NOMO-1 treated with dmso at 0.1 percent for 144 hours (cell line): ENCODE results near the gene MPZL1.
"Not testable (repeated sequence)": the region's sequence is repeated elsewhere in the genome, so short reads cannot be mapped to it uniquely, and the experiment has no call there.

Experiments
- DNase-seq: peaks from one replicate; lab custom pipeline; 2025; ENCODE audit not compliant: unreplicated experiment; lab: John Stamatoyannopoulos, UW

MPZL1 gene

DNA sequence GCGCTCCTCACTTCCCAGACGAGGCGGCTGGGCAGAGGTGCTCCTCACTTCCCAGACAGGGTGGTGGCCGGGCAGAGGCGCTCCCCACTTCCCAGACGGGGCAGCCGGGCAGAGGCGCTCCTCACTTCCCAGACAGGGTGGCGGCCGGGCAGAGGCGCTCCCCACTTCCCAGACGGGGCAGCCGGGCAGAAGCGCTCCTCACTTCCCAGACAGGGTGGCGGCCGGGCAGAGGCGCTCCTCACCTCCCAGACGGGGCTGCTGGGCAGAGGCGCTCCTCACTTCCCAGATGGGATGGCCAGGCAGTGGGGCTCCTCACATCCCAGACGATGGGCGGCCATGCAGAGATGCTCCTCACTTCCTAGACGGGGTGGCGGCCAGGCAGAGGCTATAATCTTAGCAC is 84.5 kb downstream of the MPZL1 start:
- not testable (repeated sequence) for DNase-seq

GRCh38 chr1:167806676-167807075 is 84.9 kb downstream of the MPZL1 start:
- DNase-seq = not testable (repeated sequence)

DNA sequence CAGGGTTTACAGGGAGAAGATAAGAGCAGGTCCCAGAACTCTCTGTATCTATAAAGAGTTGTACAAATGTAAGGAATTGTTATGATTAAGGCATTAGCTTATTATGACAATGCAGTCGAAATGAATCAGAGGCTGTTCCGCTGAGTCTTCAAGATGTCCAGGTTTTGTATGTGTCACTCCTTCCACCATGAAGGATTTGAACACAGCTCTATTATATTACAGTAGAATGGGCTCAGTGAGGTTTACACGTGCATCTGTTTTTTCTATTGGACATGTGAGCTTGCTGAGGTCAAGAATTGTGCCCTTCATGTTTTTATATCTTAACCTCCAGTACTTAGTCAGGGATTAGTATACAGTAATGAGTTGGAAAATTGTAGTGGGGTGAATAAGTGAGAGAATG is 86.3 kb downstream of the MPZL1 start:
- no peak for DNase-seq

- DNase-seq = no peak
Measured at GRCh38 chr1:167808690-167809089, 86.9 kb downstream of the MPZL1 start.

GRCh38 chr1:167812972-167813371 is 91.2 kb downstream of the MPZL1 start:
- DNase-seq = no peak

- no peak for DNase-seq
Measured at GRCh38 chr1:167815650-167816049, 93.9 kb downstream of the MPZL1 start.

- peak; percentile 7 for DNase-seq
Measured at GRCh38 chr1:167819849-167820683, 98.3 kb downstream of the MPZL1 start.

- DNase-seq = no peak
Measured at GRCh38 chr1:167820684-167821355, 99.0 kb downstream of the MPZL1 start.

GRCh38 chr1:167821356-167821685 is 99.5 kb downstream of the MPZL1 start:
- DNase-seq = no peak

- no peak for DNase-seq
Measured at GRCh38 chr1:167821969-167822685, 100.3 kb downstream of the MPZL1 start.

GRCh38 chr1:167824163-167824794 is 102.5 kb downstream of the MPZL1 start:
- DNase-seq = no peak

DNA sequence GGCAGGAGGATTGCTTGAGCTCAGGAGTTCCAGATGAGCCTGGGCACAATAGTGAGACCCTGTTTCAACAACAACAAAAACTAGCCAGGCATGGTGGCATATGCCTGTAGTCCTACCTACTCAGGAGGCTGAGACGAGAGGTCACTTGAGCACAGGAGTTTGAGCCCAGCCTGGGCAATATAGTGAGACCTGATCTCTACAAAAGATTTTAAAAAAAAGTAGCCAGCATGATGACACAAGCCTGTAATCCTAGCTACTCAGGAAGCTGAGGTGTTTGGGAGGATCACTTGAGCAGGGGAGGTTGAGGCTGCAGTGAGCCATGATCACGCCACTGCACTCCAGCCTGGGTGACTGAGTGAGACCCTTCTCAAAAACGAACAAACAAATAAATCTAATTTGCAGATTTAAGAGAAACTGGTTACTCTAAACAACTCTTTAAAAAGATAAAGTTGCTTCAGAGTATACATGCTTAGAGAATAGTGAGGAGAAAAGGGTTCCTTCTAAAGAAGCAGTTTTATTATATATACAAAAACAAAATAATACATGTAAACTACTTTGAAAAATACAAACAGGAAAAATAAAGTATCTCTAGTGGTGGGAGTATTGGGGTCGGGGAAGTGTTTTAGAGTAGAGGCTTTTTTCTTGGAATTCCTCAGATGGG is 103.8 kb downstream of the MPZL1 start:
- DNase-seq = no peak

GRCh38 chr1:167826127-167826526 is 104.3 kb downstream of the MPZL1 start:
- DNase-seq = no peak

- no peak for DNase-seq
Measured at GRCh38 chr1:167829868-167830267, 108.1 kb downstream of the MPZL1 start.

DNA sequence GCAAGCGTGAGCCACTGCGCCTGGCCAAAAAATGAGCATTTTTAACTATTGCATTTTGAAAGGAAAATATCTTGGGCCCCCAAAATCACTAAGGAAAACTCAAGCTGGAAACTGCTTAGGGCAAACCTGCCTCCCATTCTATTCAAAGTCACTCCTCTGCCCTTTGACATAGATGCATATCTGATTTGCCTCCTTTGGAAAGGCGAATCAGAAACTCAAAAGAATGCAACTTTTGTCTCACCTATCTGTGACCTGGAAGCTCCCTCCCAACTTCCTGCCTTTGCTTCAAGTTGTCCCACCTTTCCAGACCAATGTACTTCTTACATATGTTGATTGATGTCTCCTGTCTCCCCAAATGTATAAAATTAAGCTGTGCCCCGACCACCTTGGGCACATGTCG is 108.9 kb downstream of the MPZL1 start:
- not testable (repeated sequence) for DNase-seq

- no peak for DNase-seq
Measured at GRCh38 chr1:167832693-167833092, 110.9 kb downstream of the MPZL1 start.

DNA sequence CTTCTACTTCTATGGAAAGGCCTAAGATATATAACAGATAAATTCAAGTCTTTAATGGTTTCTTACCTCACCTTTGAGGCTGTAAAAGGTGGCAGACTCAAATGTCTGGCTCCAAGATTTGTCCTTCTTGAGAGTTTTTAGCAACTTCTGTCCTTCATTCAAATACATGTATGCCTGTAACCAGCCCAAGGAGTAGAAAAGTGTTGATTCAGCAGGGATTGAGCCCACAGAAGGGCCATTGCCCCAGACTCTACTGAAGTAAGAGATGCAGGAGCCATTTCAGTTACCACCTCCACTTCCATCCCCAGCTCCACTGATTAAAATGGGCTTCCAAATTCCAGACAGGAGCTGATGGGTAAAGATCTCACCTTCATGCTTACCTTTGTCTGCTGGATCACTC is 112.1 kb downstream of the MPZL1 start:
- no peak for DNase-seq

DNA sequence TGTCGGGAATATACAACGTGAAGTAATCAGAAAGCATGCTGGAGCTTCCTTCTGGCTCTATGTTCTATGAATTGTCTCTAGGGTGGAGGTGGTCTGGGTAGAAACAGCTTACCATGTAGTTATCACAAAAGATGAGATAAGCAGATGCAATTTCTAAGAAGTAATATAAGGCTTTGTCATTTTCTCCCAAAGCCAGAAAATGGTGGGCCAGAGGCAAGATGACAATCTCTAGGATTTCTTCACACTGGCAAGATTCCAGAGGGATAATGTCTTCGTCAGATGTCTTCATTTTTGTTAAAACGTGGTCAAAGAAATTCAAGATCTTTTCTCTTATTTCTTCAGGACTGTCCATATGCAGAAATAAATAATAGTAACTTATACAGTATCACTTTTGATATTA is 114.4 kb downstream of the MPZL1 start:
- no peak for DNase-seq

DNA sequence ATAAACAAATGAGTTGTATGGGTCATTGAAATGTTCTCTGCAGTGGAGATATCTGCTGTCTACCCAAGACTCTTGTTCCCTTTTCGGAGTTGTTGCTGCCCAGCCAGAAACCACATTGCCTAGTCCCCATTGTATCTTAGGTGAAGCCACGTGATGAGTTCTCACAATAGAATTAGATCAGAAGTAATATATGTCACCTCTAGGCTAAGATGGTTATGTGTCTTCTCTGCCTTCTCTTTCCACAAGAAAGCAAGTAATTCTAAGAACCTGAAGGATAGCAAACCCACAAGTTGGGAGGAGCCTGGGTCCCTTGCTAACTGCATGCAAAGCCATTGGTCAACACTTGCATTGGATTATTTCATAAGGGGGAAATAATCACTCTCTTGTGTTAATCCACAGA is 115.5 kb downstream of the MPZL1 start:
- no peak for DNase-seq

- DNase-seq = no peak
Measured at GRCh38 chr1:167839009-167839408, 117.2 kb downstream of the MPZL1 start.
